Naive thymus-derived CD4-positive, alpha-beta T cell (primary cell): ENCODE results near the gene CDH13. TPM values are rescaled to one million over a fixed set of nuclear protein-coding genes. Genes with fewer than 3 reads are reported as not detected.

Experiments used
- ATAC-seq: fragments of 150-1000 bp; cut with Tn5 transposase; 2 replicates; pipeline ENCODE4 v1.10.0; 2021; ENCODE audit warnings: mild to moderate bottlenecking, moderate library complexity
- CTCF ChIA-PET: fragments of 350-600 bp; sonication (Branson Sonifier 250); formaldehyde crosslinking; loops from one replicate; lab custom pipeline; 2021; ENCODE audit warnings: antibody characterized with exemption; lab: Charles Lee
- POLR2A ChIA-PET: fragments of 350-600 bp; sonication (Branson Sonifier 250); formaldehyde crosslinking; loops from one replicate; lab custom pipeline; 2021; ENCODE audit warnings: antibody characterized with exemption, inconsistent platforms; lab: Charles Lee
- DNase-seq, 9 donors: peaks; one replicate each; pipeline versions ENCODE4 v3.0.0 to v3.0.0-alpha.2; 2020 to 2022; ENCODE audit warnings: mixed read lengths in 1 of 9
- H3K27ac ChIP-seq: one replicate; pipeline ENCODE4 v1.7.0; 2013; ENCODE audit warnings: mild to moderate bottlenecking, low read depth, low read length, moderate library complexity
- H3K27me3 ChIP-seq, 2 donors: one replicate each; pipeline ENCODE4 v1.7.0; 2013; ENCODE audit warnings: low read length in 2 of 2, mild to moderate bottlenecking in 2 of 2, moderate library complexity in 2 of 2; ENCODE audit not compliant: control insufficient read depth in 2 of 2, insufficient read depth in 2 of 2
- H3K36me3 ChIP-seq, 3 experiments: 1 replicate in 2 of 3; 2 replicates in 1 of 3; pipeline ENCODE4 v1.7.0; 2013; ENCODE audit warnings: low read length in 3 of 3, mild to moderate bottlenecking in 3 of 3, moderate library complexity in 1 of 3; ENCODE audit not compliant: insufficient read depth in 3 of 3, control insufficient read depth in 2 of 3
- H3K4me1 ChIP-seq, 2 donors: one replicate each; pipeline ENCODE4 v1.7.0; 2013; ENCODE audit warnings: low read length in 2 of 2, mild to moderate bottlenecking in 2 of 2, moderate library complexity in 1 of 2; ENCODE audit not compliant: control insufficient read depth in 2 of 2, insufficient read depth in 2 of 2
- H3K4me3 ChIP-seq: 2 replicates; pipeline ENCODE4 v1.7.0; 2013; ENCODE audit warnings: mild to moderate bottlenecking, low read length
- H3K9me3 ChIP-seq, 3 experiments: 1 replicate in 2 of 3; 2 replicates in 1 of 3; pipeline ENCODE4 v1.7.0; 2013; ENCODE audit warnings: low read length in 3 of 3; ENCODE audit not compliant: control insufficient read depth in 2 of 3
- H3K27ac Mint-ChIP-seq, 9 donors: one replicate each; pipeline ENCODE4 v1.8.0; 2020 to 2022; ENCODE audit warnings: mixed read lengths in 9 of 9, mild to moderate bottlenecking in 8 of 9, moderate library complexity in 5 of 9, inconsistent platforms in 2 of 9
- H3K27me3 Mint-ChIP-seq, 5 donors: one replicate each; pipeline ENCODE4 v1.8.0; 2021 to 2022; ENCODE audit warnings: mixed read lengths in 5 of 5, mild to moderate bottlenecking in 1 of 5
- H3K36me3 Mint-ChIP-seq, 5 donors: one replicate each; pipeline ENCODE4 v1.8.0; 2020 to 2022; ENCODE audit warnings: mixed read lengths in 5 of 5, mild to moderate bottlenecking in 3 of 5, inconsistent platforms in 1 of 5
- H3K4me1 Mint-ChIP-seq, 7 donors: one replicate each; pipeline ENCODE4 v1.8.0; 2020 to 2022; ENCODE audit warnings: mixed read lengths in 7 of 7, mild to moderate bottlenecking in 3 of 7, inconsistent platforms in 1 of 7
- H3K4me3 Mint-ChIP-seq, 10 donors: one replicate each; pipeline ENCODE4 v1.8.0; 2020 to 2022; ENCODE audit warnings: mild to moderate bottlenecking in 10 of 10, mixed read lengths in 10 of 10, moderate library complexity in 6 of 10, inconsistent platforms in 2 of 10
- H3K9me3 Mint-ChIP-seq, 11 donors: one replicate each; pipeline ENCODE4 v1.8.0; 2020 to 2022; ENCODE audit warnings: mixed read lengths in 11 of 11, mild to moderate bottlenecking in 4 of 11, inconsistent platforms in 1 of 11, moderate library complexity in 1 of 11
- intact Hi-C, 2 donors: fragments of 100-400 bp; cut with micrococcal nuclease; formaldehyde crosslinking; loops; one replicate each; pipeline ENCODE4 v1.15.1; 2023
- polyA plus RNA-seq, 2 donors: library from polyadenylated mRNA; unstranded; fragments of 300-500 nt; fragmentation: Illumina TruSeq; gene quantifications; one replicate each; pipeline ENCODE4 v1.2.3, GENCODE V29; 2021
- total RNA-seq, 6 experiments: library from RNA in 5 of 6; stranded (reverse) in 5 of 6; gene quantifications; 1 replicate in 5 of 6; 2 replicates in 1 of 6; pipeline ENCODE4 v1.2.3 and lab custom pipeline; 2021 to 2026

CDH13 gene
- total and polyA plus RNA-seq, 7 experiments from 2014 or later: not detected

- no peak overlapping the region for H3K27ac ChIP-seq
- ChIA-PET CTCF (no interaction called here), POLR2A (no interaction called here)
- Mint-ChIP-seq H3K36me3 (no peaks in the 10 kb centered on the region), H3K9me3 (peaks cover 0 to 29% (median 15%) of the 10 kb centered on the region in 11 donors), H3K27me3 (peaks cover 0 to 26% (median 0%) of the 10 kb centered on the region in 5 donors), H3K4me3 (no peak overlapping the region), H3K27ac (no peak overlapping the region), H3K4me1 (no peaks in the 10 kb centered on the region)
- intact Hi-C loops: no loop called here
- peaks cover 0 to 7% (median 0%) of the 10 kb centered on the region in 3 experiments for H3K9me3 ChIP-seq
- no peaks in the 10 kb centered on the region for H3K27me3 ChIP-seq
- no peak overlapping the region for H3K4me3 ChIP-seq
- ATAC-seq (no peak), DNase-seq (no peak)
- no peaks in the 10 kb centered on the region for H3K36me3 ChIP-seq
- no peaks in the 10 kb centered on the region for H3K4me1 ChIP-seq
These were observed 1111.1 kb downstream of the CDH13 start for GRCh38 chr16:83737729-83738354.

- POLR2A ChIA-PET: no interaction called here
- Mint-ChIP-seq H3K4me1 (no peaks in the 10 kb centered on the region), H3K27ac (no peak overlapping the region), H3K4me3 (no peak overlapping the region), H3K36me3 (no peaks in the 10 kb centered on the region), H3K9me3 (peaks cover 0 to 24% (median 11%) of the 10 kb centered on the region in 11 donors), H3K27me3 (peaks cover 0 to 26% (median 0%) of the 10 kb centered on the region in 5 donors)
- ATAC-seq (no peak), DNase-seq (no peak)
- CTCF ChIA-PET: no interaction called here
- H3K9me3 ChIP-seq: peaks cover 0 to 2% (median 0%) of the 10 kb centered on the region in 3 experiments
- H3K27ac ChIP-seq: no peak overlapping the region
- no peaks in the 10 kb centered on the region for H3K4me1 ChIP-seq
- intact Hi-C loops: no loop called here
- no peaks in the 10 kb centered on the region for H3K27me3 ChIP-seq
- no peak overlapping the region for H3K4me3 ChIP-seq
- no peaks in the 10 kb centered on the region for H3K36me3 ChIP-seq
These were observed 1112.2 kb downstream of the CDH13 start for GRCh38 chr16:83738923-83739503.

GRCh38 chr16:83742124-83742899 lies 1115.5 kb downstream of the CDH13 start:
- Mint-ChIP-seq H3K36me3 (no peaks in the 10 kb centered on the region), H3K27me3 (peaks cover 0 to 32% (median 6%) of the 10 kb centered on the region in 5 donors), H3K4me1 (no peaks in the 10 kb centered on the region), H3K9me3 (no peaks in the 10 kb centered on the region), H3K27ac (no peak overlapping the region), H3K4me3 (no peak overlapping the region)
- ChIA-PET POLR2A (no interaction called here), CTCF (no interaction called here)
- Histone ChIP-seq H3K9me3 (no peaks in the 10 kb centered on the region), H3K36me3 (no peaks in the 10 kb centered on the region), H3K4me3 (no peak overlapping the region), H3K27me3 (no peaks in the 10 kb centered on the region), H3K4me1 (no peaks in the 10 kb centered on the region), H3K27ac (no peak overlapping the region)
- intact Hi-C loops: no loop called here
- DNase-seq: no peak
- ATAC-seq: no peak

GRCh38 chr16:83743241-83743640 lies 1116.5 kb downstream of the CDH13 start:
- Mint-ChIP-seq H3K4me3 (no peak overlapping the region), H3K9me3 (no peaks in the 10 kb centered on the region), H3K27me3 (peaks cover 0 to 36% (median 6%) of the 10 kb centered on the region in 5 donors), H3K36me3 (no peaks in the 10 kb centered on the region), H3K27ac (no peak overlapping the region), H3K4me1 (no peaks in the 10 kb centered on the region)
- H3K4me1 ChIP-seq: no peaks in the 10 kb centered on the region
- H3K27ac ChIP-seq: no peak overlapping the region
- ATAC-seq (no peak), DNase-seq (no peak)
- no peak overlapping the region for H3K4me3 ChIP-seq
- no peaks in the 10 kb centered on the region for H3K36me3 ChIP-seq
- intact Hi-C loops: no loop called here
- POLR2A ChIA-PET: no interaction called here
- CTCF ChIA-PET: no interaction called here
- H3K27me3 ChIP-seq: no peaks in the 10 kb centered on the region
- H3K9me3 ChIP-seq: no peaks in the 10 kb centered on the region

- no peak overlapping the region for H3K27ac ChIP-seq
- no peaks in the 10 kb centered on the region for H3K27me3 ChIP-seq
- Mint-ChIP-seq H3K4me1 (no peaks in the 10 kb centered on the region), H3K4me3 (no peak overlapping the region), H3K27ac (no peak overlapping the region), H3K27me3 (peaks cover 0 to 40% (median 10%) of the 10 kb centered on the region in 5 donors), H3K36me3 (no peaks in the 10 kb centered on the region), H3K9me3 (peaks cover 0 to 3% (median 0%) of the 10 kb centered on the region in 11 donors)
- H3K4me1 ChIP-seq: no peaks in the 10 kb centered on the region
- H3K9me3 ChIP-seq: no peaks in the 10 kb centered on the region
- H3K4me3 ChIP-seq: no peak overlapping the region
- CTCF ChIA-PET: no interaction called here
- no peak for DNase-seq
- POLR2A ChIA-PET: no interaction called here
- no peaks in the 10 kb centered on the region for H3K36me3 ChIP-seq
- no peak for ATAC-seq
- intact Hi-C loops: no loop called here
These were observed 1117.0 kb downstream of the CDH13 start for GRCh38 chr16:83743720-83744119.

- Histone ChIP-seq H3K4me3 (no peak overlapping the region), H3K36me3 (no peaks in the 10 kb centered on the region), H3K4me1 (no peaks in the 10 kb centered on the region), H3K9me3 (no peaks in the 10 kb centered on the region), H3K27ac (no peak overlapping the region), H3K27me3 (no peaks in the 10 kb centered on the region)
- no peak overlapping the region for H3K27ac Mint-ChIP-seq
- H3K9me3 Mint-ChIP-seq: peaks cover 0 to 4% (median 0%) of the 10 kb centered on the region in 11 donors
- ATAC-seq (peak; percentile 89), DNase-seq (no peak)
- ChIA-PET CTCF (no interaction called here), POLR2A (no interaction called here)
- H3K36me3 Mint-ChIP-seq: no peaks in the 10 kb centered on the region
- intact Hi-C loops: no loop called here
- H3K27me3 Mint-ChIP-seq: peaks cover 0 to 41% (median 18%) of the 10 kb centered on the region in 5 donors
- no peaks in the 10 kb centered on the region for H3K4me1 Mint-ChIP-seq
- H3K4me3 Mint-ChIP-seq: no peak overlapping the region
These were observed 1117.7 kb downstream of the CDH13 start for GRCh38 chr16:83744441-83744981.
